ENCODE results near the gene JMJD1C.

DNA sequence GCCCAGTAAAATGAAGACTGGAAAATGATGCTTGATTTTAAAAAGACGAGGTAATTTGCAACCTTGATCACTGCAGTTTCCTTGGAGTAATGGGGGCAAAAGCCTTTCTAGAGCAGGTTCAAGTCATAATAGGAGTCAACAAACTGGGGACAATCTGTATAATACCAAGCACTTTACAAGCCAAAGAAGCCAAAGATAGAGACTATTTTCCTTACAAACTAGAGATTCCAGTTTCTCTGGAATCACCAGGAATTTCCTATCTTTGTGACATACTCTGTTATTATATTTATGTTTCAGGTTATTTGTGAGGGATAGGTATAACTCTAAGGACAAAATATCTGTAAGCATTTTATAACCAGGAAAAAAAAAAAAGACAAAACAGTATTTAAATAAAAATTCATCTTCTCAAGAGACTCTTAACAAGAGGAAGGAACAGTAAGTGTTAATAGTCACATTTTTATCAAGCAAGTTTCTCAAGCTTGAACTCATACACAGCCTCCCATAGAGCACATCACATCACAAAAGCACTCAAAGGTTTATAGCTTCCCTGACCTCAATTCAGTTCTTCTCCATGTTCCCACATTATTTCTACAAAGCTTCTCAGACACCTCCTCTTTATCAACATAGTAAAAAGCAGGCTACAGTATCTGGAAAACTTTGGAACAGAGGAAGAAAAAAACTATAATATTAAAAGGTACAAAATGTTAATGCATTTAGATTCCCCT is 18.9 kb downstream of the JMJD1C start:
- no peak for TF ChIP-seq POLR2A (IDR thresholded peaks at IDR 0.05; ENCODE audit: low read length)
- TF ChIP-seq NFE2L2 (conservative IDR thresholded peaks at IDR 0.05; ENCODE audit: low read length): no peak
- TF ChIP-seq MAZ (IDR thresholded peaks at IDR 0.05; ENCODE audit: borderline replicate concordance, low read depth, low read length): no peak
- TF ChIP-seq HEYL (CRISPR knock-in tag; IDR thresholded peaks at IDR 0.05): no peak
- TF ChIP-seq, protein P1, sequence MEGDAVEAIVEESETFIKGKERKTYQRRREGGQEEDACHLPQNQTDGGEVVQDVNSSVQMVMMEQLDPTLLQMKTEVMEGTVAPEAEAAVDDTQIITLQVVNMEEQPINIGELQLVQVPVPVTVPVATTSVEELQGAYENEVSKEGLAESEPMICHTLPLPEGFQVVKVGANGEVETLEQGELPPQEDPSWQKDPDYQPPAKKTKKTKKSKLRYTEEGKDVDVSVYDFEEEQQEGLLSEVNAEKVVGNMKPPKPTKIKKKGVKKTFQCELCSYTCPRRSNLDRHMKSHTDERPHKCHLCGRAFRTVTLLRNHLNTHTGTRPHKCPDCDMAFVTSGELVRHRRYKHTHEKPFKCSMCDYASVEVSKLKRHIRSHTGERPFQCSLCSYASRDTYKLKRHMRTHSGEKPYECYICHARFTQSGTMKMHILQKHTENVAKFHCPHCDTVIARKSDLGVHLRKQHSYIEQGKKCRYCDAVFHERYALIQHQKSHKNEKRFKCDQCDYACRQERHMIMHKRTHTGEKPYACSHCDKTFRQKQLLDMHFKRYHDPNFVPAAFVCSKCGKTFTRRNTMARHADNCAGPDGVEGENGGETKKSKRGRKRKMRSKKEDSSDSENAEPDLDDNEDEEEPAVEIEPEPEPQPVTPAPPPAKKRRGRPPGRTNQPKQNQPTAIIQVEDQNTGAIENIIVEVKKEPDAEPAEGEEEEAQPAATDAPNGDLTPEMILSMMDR (IDR thresholded peaks at IDR 0.05): no peak
- no peak for TF ChIP-seq PHF8 (IDR thresholded peaks at IDR 0.05; ENCODE audit: borderline replicate concordance, low read depth)
- TF ChIP-seq, protein P2, sequence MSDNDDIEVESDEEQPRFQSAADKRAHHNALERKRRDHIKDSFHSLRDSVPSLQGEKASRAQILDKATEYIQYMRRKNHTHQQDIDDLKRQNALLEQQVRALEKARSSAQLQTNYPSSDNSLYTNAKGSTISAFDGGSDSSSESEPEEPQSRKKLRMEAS (IDR thresholded peaks at IDR 0.05): no peak
- TF ChIP-seq, protein P3, sequence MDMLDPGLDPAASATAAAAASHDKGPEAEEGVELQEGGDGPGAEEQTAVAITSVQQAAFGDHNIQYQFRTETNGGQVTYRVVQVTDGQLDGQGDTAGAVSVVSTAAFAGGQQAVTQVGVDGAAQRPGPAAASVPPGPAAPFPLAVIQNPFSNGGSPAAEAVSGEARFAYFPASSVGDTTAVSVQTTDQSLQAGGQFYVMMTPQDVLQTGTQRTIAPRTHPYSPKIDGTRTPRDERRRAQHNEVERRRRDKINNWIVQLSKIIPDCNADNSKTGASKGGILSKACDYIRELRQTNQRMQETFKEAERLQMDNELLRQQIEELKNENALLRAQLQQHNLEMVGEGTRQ (IDR thresholded peaks at IDR 0.05): no peak
- no peak for TF ChIP-seq CHD2 (IDR thresholded peaks at IDR 0.05; ENCODE audit: low read length, partially characterized antibody)
